Skeletal muscle tissue (tissue), 4 donors: ENCODE measurements around the gene TSC2. TPM values are rescaled to one million over a fixed set of nuclear protein-coding genes. Genes with fewer than 3 reads are reported as not detected.
"Not testable (repeated sequence)": the region's sequence is repeated elsewhere in the genome, so short reads cannot be mapped to it uniquely, and the experiment has no call there.

ENCODE experiments used
- H3K27ac ChIP-seq: one replicate; pipeline ENCODE4 v1.7.0; 2013; ENCODE audit warnings: mild to moderate bottlenecking, low read depth, low read length, inconsistent platforms
- H3K27me3 ChIP-seq, 3 donors: one replicate each; pipeline ENCODE4 v1.7.0; 2013; ENCODE audit warnings: low read length in 3 of 3; ENCODE audit not compliant: control insufficient read depth in 3 of 3, insufficient read depth in 3 of 3
- H3K36me3 ChIP-seq, 3 donors: one replicate each; pipeline ENCODE4 v1.7.0; 2013; ENCODE audit warnings: low read length in 3 of 3; ENCODE audit not compliant: control insufficient read depth in 3 of 3, insufficient read depth in 3 of 3
- H3K4me1 ChIP-seq, 3 donors: one replicate each; pipeline ENCODE4 v1.7.0; 2013; ENCODE audit warnings: low read length in 3 of 3, mild to moderate bottlenecking in 3 of 3; ENCODE audit not compliant: control insufficient read depth in 3 of 3, insufficient read depth in 3 of 3
- H3K4me3 ChIP-seq, 3 donors: one replicate each; pipeline ENCODE4 v1.7.0; 2013; ENCODE audit warnings: low read length in 3 of 3
- H3K9ac ChIP-seq, 3 donors: one replicate each; pipeline ENCODE4 v1.7.0; 2013; ENCODE audit warnings: low read length in 3 of 3, mild to moderate bottlenecking in 3 of 3, moderate library complexity in 2 of 3, low read depth in 1 of 3
- H3K9me3 ChIP-seq, 3 donors: one replicate each; pipeline ENCODE4 v1.7.0; 2013; ENCODE audit warnings: low read length in 3 of 3; ENCODE audit not compliant: control insufficient read depth in 3 of 3
- total RNA-seq: library from RNA; depleted of rRNA; stranded (reverse); fragments of >200 nt; gene quantifications from one replicate; pipeline ENCODE4 v1.2.3, GENCODE V29; 2014
- donor health status: Osteomylitis.

The TSC2 gene
- total RNA-seq, 1 donor from 2014 or later: 49.6 TPM

- not testable (repeated sequence) for H3K4me3 ChIP-seq, H3K27me3 ChIP-seq, H3K27ac ChIP-seq, H3K9ac ChIP-seq, H3K9me3 ChIP-seq, H3K4me1 ChIP-seq
- peaks cover 23 to 43% (median 25%) of the 10 kb centered on the region in 3 donors for H3K36me3 ChIP-seq
These were observed 60.0 kb downstream of the TSC2 start for GRCh38 chr16:2107791-2108125.

DNA sequence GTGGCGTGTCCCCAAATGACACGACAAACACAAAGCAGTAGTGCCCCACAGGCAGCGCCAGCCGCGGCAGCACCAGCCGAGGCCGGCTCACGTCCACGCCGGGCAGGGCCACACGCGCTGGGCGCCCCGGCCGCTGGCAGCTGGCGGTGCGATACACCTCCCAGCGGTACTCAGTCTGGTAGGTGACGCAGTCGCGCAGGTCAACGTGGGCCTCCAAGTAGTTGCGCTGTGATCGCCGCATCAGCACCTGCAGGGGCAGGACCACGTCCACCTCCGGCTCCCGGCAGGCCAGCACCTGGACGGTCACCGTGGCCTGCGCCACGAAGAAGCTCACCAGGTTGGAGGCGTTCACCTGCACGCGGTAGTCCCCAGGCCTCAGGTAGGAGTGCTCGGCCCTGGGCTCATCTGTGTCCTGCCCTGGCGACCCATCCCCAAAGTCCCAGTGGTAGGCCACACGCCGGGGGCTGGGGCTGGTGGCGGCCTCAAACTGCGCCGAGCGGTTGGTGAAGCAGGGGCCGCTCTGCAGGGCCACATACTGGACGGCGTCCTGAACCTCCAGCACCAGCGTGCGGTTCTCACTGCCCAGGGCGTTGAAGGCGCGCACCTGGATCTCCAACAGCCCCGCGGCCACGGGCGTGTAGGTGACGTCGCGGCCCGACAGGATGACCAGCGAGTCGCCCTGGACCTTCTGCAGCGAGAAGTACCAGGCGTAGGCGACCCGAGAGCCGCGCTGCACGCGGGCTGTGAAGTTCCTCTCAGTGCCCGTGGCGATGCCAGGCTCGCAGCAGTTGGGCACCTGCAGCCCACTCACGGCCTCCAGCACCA lies 60.9 kb downstream of the TSC2 start:
- H3K4me1 ChIP-seq, H3K9ac ChIP-seq, H3K27ac ChIP-seq, H3K27me3 ChIP-seq, H3K4me3 ChIP-seq, H3K9me3 ChIP-seq: not testable (repeated sequence)
- peaks cover 22 to 43% (median 25%) of the 10 kb centered on the region in 3 donors for H3K36me3 ChIP-seq

- not testable (repeated sequence) for H3K9ac ChIP-seq, H3K4me1 ChIP-seq, H3K9me3 ChIP-seq, H3K27ac ChIP-seq, H3K4me3 ChIP-seq, H3K27me3 ChIP-seq
- peaks cover 23 to 43% (median 25%) of the 10 kb centered on the region in 3 donors for H3K36me3 ChIP-seq
These were observed 61.4 kb downstream of the TSC2 start for GRCh38 chr16:2109271-2109580.

DNA sequence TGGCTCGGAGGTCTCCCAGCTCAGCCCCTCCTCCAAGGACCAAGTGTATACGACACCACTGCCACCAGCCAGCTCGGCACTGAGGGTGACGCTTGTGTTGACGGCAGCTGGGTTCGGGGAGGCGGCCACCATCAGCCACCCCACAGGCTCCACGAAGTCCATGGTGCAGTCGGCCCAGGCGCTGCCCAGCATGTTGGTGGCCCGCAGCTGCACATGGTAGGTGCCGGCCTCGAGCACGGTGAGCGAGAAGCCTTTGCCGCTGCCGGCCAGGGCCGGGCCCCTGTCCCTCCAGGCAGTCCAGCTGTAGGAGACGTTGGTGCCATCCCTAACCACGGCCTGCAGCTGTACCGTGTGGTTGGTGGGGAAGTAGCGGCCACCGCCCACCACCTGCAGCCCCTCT lies 62.1 kb downstream of the TSC2 start:
- peaks cover 23 to 43% (median 25%) of the 10 kb centered on the region in 3 donors for H3K36me3 ChIP-seq
- H3K27ac ChIP-seq, H3K9me3 ChIP-seq, H3K4me1 ChIP-seq, H3K9ac ChIP-seq, H3K4me3 ChIP-seq, H3K27me3 ChIP-seq: not testable (repeated sequence)

DNA sequence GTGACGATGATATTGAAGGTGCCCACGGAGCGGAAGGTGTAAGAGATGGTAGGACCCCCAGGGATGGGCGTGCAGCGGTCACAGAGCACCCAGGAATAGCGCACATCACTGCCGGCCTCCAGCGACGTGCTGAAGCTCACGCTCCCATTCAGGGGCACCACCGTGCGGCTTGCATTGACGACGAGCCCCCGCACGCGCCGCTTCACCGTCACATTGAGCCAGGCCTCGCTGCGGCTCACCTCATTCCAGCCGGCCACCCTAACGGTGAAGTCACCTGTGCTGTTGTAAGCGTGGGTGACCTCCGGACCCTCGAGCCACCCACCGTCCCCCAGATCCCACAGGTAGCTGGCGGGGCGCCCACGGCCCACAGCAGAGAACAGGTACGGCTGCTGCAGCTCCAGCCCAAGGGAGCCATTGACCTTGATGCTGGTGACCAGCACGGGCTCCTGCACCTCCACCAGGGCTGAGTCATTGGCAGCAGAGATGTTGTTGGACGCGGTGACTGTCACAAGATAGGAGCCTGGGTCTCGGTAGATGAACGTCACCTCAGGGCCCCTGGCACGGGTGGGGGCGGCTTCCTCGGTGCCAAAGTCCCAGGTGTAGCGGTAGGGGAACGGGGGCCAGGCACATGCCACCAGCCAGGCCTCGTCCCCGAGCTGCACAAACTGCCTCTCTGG lies 62.7 kb downstream of the TSC2 start:
- Histone ChIP-seq H3K4me1 (peaks cover 5 to 13% (median 8%) of the 10 kb centered on the region in 3 donors), H3K36me3 (peaks cover 23 to 41% (median 24%) of the 10 kb centered on the region in 3 donors)
- H3K9me3 ChIP-seq, H3K27ac ChIP-seq, H3K27me3 ChIP-seq, H3K9ac ChIP-seq, H3K4me3 ChIP-seq: not testable (repeated sequence)

- H3K9ac ChIP-seq, H3K9me3 ChIP-seq, H3K27me3 ChIP-seq, H3K4me3 ChIP-seq, H3K27ac ChIP-seq: not testable (repeated sequence)
- peaks cover 5 to 13% (median 8%) of the 10 kb centered on the region in 3 donors for H3K4me1 ChIP-seq
- peaks cover 21 to 38% (median 23%) of the 10 kb centered on the region in 3 donors for H3K36me3 ChIP-seq
These were observed 63.2 kb downstream of the TSC2 start for GRCh38 chr16:2111009-2111353.

- peaks cover 21 to 36% (median 23%) of the 10 kb centered on the region in 3 donors for H3K36me3 ChIP-seq
- not testable (repeated sequence) for H3K4me3 ChIP-seq, H3K27ac ChIP-seq, H3K9me3 ChIP-seq, H3K9ac ChIP-seq, H3K27me3 ChIP-seq
- H3K4me1 ChIP-seq: peaks cover 5 to 13% (median 10%) of the 10 kb centered on the region in 3 donors
These were observed 63.9 kb downstream of the TSC2 start for GRCh38 chr16:2111412-2112335.

DNA sequence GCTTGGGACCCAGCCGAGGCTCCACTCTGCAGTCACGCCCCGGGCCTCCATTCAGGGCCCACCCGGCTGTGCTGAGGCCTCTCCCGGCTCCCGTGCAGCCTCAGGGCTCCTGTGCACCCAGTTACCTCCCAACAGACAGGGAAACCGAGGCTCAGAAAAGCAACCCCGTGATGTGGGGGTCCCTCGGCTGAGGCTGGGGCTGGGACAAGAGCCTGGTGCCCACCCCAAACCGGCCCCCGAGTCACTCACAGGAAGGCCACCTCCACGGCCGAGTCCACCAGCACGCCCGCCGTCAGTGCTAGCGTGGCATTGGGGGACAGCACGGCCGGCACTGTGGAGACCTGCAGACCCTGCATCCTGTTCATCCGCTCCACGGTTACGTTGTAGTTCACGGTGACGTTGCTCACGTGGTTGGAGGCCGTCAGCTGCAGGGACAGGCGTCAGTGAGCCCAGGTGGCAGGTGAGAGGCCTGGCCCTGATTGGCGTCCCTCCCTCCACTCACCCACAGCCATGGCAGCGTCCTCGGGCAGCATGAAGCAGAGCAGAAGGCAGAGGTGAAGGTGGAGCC lies 64.8 kb downstream of the TSC2 start:
- Histone ChIP-seq H3K4me1 (peaks cover 5 to 13% (median 10%) of the 10 kb centered on the region in 3 donors), H3K36me3 (peaks cover 14 to 28% (median 16%) of the 10 kb centered on the region in 3 donors)
- not testable (repeated sequence) for H3K9ac ChIP-seq, H3K9me3 ChIP-seq, H3K4me3 ChIP-seq, H3K27me3 ChIP-seq, H3K27ac ChIP-seq

DNA sequence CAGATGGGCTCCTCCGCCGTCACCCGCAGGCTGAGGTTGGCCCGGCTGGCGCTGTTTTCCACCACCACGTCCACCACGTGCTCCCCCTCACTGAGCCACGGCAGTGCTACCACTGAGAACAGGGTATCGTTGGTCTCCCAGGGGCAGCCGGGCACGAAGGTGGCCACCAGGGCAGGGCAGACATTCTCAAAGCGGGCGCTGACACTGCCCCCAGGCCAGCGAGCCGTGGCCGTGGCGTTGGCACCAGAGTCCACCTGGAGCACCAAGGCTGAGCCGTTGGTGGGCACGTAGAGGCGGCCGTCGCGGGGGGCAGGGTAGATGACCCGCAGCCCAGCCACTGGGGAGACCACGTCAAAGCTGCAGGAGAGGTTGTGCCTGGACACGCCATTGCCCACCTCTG lies 66.4 kb downstream of the TSC2 start:
- H3K4me1 ChIP-seq: peaks cover 5 to 13% (median 13%) of the 10 kb centered on the region in 3 donors
- peak overlapping the region; percentile 19 for H3K27ac ChIP-seq
- H3K27me3 ChIP-seq, H3K9me3 ChIP-seq, H3K4me3 ChIP-seq: not testable (repeated sequence)
- peak overlapping the region in 2 of 3 donors; percentile 20 to 70 for H3K9ac ChIP-seq
- peaks cover 8 to 18% (median 13%) of the 10 kb centered on the region in 3 donors for H3K36me3 ChIP-seq
